GM20431 (cell line): ENCODE results near the gene PTPRK.

ENCODE experiments used
- in situ Hi-C: fragments of 300-500 bp; cut with MseI, MboI; formaldehyde crosslinking; loops from one replicate; pipeline ENCODE4 v1.15.0; 2020; ENCODE audit warnings: low sequenced_read_pairs; ENCODE audit not compliant: unreplicated experiment

The PTPRK gene

DNA sequence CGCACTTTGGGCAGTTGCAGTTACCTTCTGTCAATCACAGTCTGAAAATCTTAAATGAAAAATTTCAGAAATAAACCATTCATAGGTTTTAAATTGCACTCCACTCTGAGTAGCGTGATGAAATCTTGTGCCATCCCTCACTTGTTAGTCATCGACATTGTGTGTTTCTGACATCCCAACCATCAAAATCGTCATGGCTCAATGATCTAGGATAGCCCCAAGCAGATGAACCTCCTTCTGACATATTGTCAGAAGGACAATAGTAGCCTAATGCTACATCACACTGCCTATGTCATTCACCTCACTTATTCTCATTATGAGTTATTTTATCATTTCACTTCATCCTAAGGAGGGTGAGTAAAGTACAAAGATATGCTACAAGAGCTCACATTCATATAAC is 284.8 kb downstream of the PTPRK start:
- in situ Hi-C loops, result no loop called here

DNA sequence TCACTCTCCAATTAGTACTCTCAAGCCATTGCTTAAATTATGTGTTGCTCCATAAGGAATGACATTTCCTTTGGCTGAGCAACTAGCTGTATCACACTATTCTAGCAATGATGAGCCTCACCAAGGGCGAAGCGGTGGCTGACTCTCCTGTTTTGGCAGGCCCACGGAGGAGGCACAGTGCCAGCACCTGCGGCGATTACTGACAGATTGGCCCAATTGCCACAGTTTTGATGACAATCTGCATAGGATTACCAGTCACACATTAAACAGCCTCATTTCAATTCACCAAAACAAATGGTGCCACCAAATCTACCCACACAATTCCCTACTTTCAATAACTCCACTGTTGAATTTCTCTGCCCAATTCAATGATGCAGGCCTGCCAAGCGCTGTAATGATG is 286.9 kb downstream of the PTPRK start:
- in situ Hi-C loops, result no loop called here

GRCh38 chr6:128230267-128230989 is 290.0 kb downstream of the PTPRK start:
- in situ Hi-C loops, result no loop called here

- in situ Hi-C loops, result no loop called here
Measured at GRCh38 chr6:128225612-128226011, 294.8 kb downstream of the PTPRK start.

DNA sequence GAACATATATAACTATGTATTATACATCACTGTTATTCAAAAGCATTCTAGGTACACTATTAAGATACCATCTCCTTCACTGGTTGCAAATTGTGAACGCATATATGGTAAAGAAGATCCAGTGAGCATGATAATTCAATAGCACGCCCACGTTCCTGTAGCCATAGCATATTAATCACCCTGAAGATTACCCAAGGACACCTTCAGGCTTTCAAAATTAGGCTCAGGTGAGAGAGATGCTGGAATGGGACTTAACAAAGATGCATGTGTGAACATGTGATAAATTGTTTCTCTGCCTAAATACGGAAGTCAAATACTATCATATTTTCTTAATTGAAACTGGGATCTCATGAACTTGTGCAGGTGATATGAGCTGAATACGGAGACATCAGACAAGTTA is 303.5 kb downstream of the PTPRK start:
- in situ Hi-C loops, result no loop called here

GRCh38 chr6:128209771-128210170 is 310.6 kb downstream of the PTPRK start:
- in situ Hi-C loops, result no loop called here

GRCh38 chr6:128208851-128209580 is 311.4 kb downstream of the PTPRK start:
- in situ Hi-C loops, result no loop called here

DNA sequence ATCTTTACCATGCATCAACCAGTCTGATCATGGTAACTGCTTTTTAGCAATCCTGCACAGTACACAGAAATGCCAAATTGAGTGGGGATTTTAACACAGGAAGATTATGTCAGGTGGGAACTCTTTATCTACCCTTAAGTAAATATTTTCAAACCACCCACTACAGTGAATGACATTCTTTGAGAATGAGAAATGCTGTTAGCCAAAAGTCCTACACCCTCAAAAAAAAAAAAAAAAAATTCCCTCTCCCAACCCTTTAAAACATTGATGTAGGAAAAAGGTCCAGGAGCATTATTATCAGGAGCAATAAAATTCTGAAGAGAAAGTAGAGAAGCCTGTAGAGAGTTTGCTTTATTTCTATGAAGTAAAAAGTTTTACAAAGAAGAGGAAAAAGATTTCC is 312.3 kb downstream of the PTPRK start:
- in situ Hi-C loops, result no loop called here

GRCh38 chr6:128206610-128207426 is 313.6 kb downstream of the PTPRK start:
- in situ Hi-C loops, result no loop called here

DNA sequence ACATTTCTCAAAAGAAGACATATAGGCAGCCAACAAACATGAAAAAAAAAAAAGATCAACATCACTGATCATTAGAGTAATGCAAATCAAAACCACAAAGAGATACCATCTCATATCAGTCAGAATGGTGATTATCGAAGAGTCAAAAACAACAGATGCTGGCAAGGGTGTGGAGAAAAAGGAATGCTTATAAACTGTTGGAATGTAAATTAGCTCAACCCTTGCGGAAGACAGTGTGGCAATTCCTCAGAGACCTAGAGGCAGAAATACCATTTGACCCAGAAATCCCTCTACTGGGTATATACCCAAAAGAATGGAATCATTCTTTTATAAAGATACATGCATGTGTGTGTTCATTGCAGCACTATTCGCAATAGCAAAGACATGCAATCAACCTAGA is 315.8 kb downstream of the PTPRK start:
- in situ Hi-C loops, result no loop called here

GRCh38 chr6:128202169-128202765 is 318.1 kb downstream of the PTPRK start:
- in situ Hi-C loops, result no loop called here

DNA sequence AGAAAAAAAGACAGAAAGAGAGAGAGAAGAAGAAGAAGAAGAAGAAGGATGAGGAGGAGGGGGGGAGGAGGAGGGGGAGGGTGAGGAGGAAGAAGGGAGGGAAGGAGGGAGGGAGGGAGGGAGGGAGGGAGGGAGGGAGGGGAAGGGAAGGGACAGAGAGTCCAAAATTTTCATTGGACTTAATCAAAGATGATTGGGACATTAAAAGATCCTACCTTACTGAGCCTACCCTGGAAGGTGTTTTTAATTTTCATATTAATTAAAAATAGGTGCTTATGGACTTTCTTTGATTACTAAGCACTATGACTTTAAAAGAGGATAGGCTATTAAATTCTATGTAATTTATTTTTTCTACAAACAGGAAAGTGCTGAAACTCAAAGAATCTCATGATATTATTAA is 319.6 kb downstream of the PTPRK start:
- in situ Hi-C loops, result no loop called here

GRCh38 chr6:128199461-128199860 is 320.9 kb downstream of the PTPRK start:
- in situ Hi-C loops, result no loop called here

DNA sequence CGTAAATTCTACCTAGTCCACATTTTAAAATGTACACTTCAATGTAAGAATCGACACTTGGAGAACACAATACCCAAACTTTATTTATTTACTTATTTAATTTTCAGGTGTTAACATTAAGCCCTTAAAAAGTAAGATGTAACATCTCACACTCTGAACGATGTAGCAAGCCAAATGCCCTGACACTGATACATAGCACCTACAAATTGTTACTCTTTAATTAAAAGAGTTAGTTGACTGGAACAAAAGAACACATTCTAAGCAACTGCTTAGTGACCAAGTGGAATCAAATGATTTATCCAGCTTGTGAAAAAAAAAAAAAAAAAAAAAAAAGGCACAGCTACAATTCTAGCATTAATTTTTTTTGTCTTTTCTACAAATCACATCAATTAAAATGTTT is 327.4 kb downstream of the PTPRK start:
- in situ Hi-C loops, result no loop called here

DNA sequence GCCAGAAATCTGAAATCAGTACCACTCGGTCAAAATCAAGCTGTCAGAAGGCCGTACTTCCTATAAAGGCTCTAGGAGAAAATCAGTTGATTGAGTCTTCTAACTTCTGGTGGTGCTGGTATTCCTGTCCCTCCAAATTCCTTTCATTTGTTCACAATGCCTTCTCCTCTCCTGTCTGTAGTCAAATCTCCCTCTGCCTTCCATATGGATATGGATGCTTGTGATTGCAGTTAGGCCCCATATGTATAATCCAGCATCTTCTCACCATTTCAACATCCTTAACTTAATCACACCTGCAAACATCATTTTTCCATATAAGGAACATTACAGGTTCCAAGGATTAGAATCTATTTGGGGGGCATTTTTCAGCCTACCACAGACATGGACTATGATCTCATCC is 331.7 kb downstream of the PTPRK start:
- in situ Hi-C loops, result no loop called here

GRCh38 chr6:128186729-128187128 is 333.7 kb downstream of the PTPRK start:
- in situ Hi-C loops, result no loop called here

- in situ Hi-C loops, result no loop called here
Measured at GRCh38 chr6:128179876-128180438, 340.4 kb downstream of the PTPRK start.

- in situ Hi-C loops, result no loop called here
Measured at GRCh38 chr6:128174724-128175123, 345.7 kb downstream of the PTPRK start.

GRCh38 chr6:128172752-128173682 is 347.4 kb downstream of the PTPRK start:
- in situ Hi-C loops, result no loop called here
